Activated CD4-positive, alpha-beta memory T cell treated with anti-CD3 and anti-CD28 coated beads for 36 hours (primary cell): ENCODE results near the gene AFF3. TPM values are rescaled to one million over a fixed set of nuclear protein-coding genes. Genes with fewer than 3 reads are reported as not detected.
"Not testable (repeated sequence)": the region's sequence is repeated elsewhere in the genome, so short reads cannot be mapped to it uniquely, and the experiment has no call there.

Source experiments
- CTCF ChIA-PET: fragments of 350-600 bp; sonication (Branson Sonifier 250); formaldehyde crosslinking; loops from one replicate; lab custom pipeline; 2021; ENCODE audit warnings: antibody characterized with exemption, inconsistent platforms; lab: Charles Lee
- POLR2A ChIA-PET: fragments of 350-600 bp; sonication (Branson Sonifier 250); formaldehyde crosslinking; loops from one replicate; lab custom pipeline; 2021; ENCODE audit warnings: antibody characterized with exemption; lab: Charles Lee
- DNase-seq: peaks from one replicate; pipeline ENCODE4 v3.0.0-alpha.2; 2020
- H3K27ac Mint-ChIP-seq: one replicate; pipeline ENCODE4 v1.8.0; 2021; ENCODE audit warnings: mixed read lengths
- H3K27me3 Mint-ChIP-seq: one replicate; pipeline ENCODE4 v1.8.0; 2021; ENCODE audit warnings: mixed read lengths
- H3K36me3 Mint-ChIP-seq: one replicate; pipeline ENCODE4 v1.8.0; 2021; ENCODE audit warnings: mixed read lengths
- H3K4me1 Mint-ChIP-seq: one replicate; pipeline ENCODE4 v1.8.0; 2021; ENCODE audit warnings: low read depth, mixed read lengths
- H3K4me3 Mint-ChIP-seq: one replicate; pipeline ENCODE4 v1.8.0; 2021; ENCODE audit warnings: mild to moderate bottlenecking, mixed read lengths
- H3K9me3 Mint-ChIP-seq: one replicate; pipeline ENCODE4 v1.8.0; 2021; ENCODE audit warnings: mixed read lengths
- intact Hi-C: fragments of 100-400 bp; cut with micrococcal nuclease; formaldehyde crosslinking; loops from one replicate; pipeline ENCODE4 v1.15.1; 2023
- total RNA-seq, 2 experiments: library from RNA; stranded (reverse); gene quantifications; one replicate each; pipeline ENCODE4 v1.2.3, GENCODE V29; 2021

Gene AFF3
- total RNA-seq, 2 experiments from 2014 or later: 0.22 to 0.59 TPM

- no peak for DNase-seq
- intact Hi-C loops: no loop called here
- H3K4me1 Mint-ChIP-seq: no peaks in the 10 kb centered on the region
- POLR2A ChIA-PET: no interaction called here
- CTCF ChIA-PET: no interaction called here
- no peak overlapping the region for H3K27ac Mint-ChIP-seq
- H3K4me3 Mint-ChIP-seq: no peak overlapping the region
- no peaks in the 10 kb centered on the region for H3K27me3 Mint-ChIP-seq
- no peaks in the 10 kb centered on the region for H3K9me3 Mint-ChIP-seq
- no peaks in the 10 kb centered on the region for H3K36me3 Mint-ChIP-seq
Measured at GRCh38 chr2:99957332-99958133, 184.9 kb downstream of the AFF3 start.

- Mint-ChIP-seq H3K36me3 (no peaks in the 10 kb centered on the region), H3K27ac (no peak overlapping the region), H3K27me3 (no peaks in the 10 kb centered on the region), H3K9me3 (no peaks in the 10 kb centered on the region), H3K4me3 (no peak overlapping the region), H3K4me1 (no peaks in the 10 kb centered on the region)
- POLR2A ChIA-PET: no interaction called here
- intact Hi-C loops: no loop called here
- CTCF ChIA-PET: no interaction called here
- no peak for DNase-seq
Measured at GRCh38 chr2:99956232-99957030, 186.0 kb downstream of the AFF3 start.

GRCh38 chr2:99953750-99954149 is 188.6 kb downstream of the AFF3 start:
- intact Hi-C loops: no loop called here
- DNase-seq: no peak
- ChIA-PET CTCF (no interaction called here), POLR2A (no interaction called here)
- Mint-ChIP-seq H3K27ac (no peak overlapping the region), H3K4me3 (no peak overlapping the region), H3K4me1 (no peaks in the 10 kb centered on the region), H3K27me3 (no peaks in the 10 kb centered on the region), H3K36me3 (no peaks in the 10 kb centered on the region), H3K9me3 (no peaks in the 10 kb centered on the region)

- CTCF ChIA-PET: no interaction called here
- Mint-ChIP-seq H3K27me3 (no peaks in the 10 kb centered on the region), H3K36me3 (no peaks in the 10 kb centered on the region), H3K4me1 (no peaks in the 10 kb centered on the region), H3K9me3 (no peaks in the 10 kb centered on the region), H3K27ac (no peak overlapping the region), H3K4me3 (no peak overlapping the region)
- POLR2A ChIA-PET: no interaction called here
- intact Hi-C loops: no loop called here
- DNase-seq: no peak
Measured at GRCh38 chr2:99949963-99950362, 192.4 kb downstream of the AFF3 start.

GRCh38 chr2:99949530-99949929 is 192.9 kb downstream of the AFF3 start:
- Mint-ChIP-seq H3K9me3 (no peaks in the 10 kb centered on the region), H3K4me3 (no peak overlapping the region), H3K36me3 (no peaks in the 10 kb centered on the region), H3K27me3 (no peaks in the 10 kb centered on the region), H3K4me1 (no peaks in the 10 kb centered on the region), H3K27ac (no peak overlapping the region)
- intact Hi-C loops: no loop called here
- CTCF ChIA-PET: no interaction called here
- POLR2A ChIA-PET: no interaction called here
- no peak for DNase-seq

DNA sequence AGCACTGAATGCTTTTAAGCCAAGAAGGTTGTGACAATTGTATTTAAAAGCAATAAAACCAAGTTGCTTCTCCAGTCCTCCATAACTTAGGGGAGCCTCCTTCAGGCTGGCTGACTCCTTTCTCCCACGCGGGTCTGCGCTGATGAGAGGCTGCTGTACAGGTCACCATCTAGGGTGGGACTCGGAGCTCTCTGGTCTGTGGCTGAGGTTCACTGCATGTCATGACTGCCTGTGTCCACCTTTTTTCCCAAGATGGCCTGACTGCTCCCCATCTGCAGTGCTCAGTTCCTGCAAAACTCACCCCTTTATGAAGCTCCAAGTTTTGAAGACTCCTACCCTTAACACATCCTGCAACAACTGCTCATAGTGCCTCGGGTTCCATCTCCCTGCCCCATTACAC is 194.4 kb downstream of the AFF3 start:
- Mint-ChIP-seq H3K36me3 (no peaks in the 10 kb centered on the region), H3K4me3 (no peak overlapping the region), H3K27ac (no peak overlapping the region), H3K27me3 (no peaks in the 10 kb centered on the region), H3K4me1 (no peaks in the 10 kb centered on the region), H3K9me3 (no peaks in the 10 kb centered on the region)
- POLR2A ChIA-PET: no interaction called here
- intact Hi-C loops: no loop called here
- CTCF ChIA-PET: no interaction called here
- DNase-seq: no peak

DNA sequence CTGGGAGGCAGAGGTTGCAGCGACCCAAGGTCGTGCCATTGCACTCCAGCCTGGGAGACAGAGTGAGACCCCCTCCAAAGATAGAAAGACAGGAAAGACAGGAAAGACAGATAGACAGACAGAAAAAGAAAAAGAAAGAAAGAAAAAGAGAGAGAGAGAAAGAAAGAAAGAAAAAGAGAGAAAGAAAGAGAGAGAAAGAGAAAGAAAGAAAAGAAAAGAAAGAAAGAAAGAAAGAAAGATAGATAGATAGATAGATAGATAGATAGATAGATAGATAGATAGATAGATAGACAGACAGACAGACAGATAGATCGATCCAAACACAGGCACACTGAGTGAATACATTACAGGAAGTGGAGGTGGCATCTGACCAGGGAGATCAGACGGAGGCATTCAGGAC is 195.0 kb downstream of the AFF3 start:
- intact Hi-C loops, H3K4me3 Mint-ChIP-seq, H3K27ac Mint-ChIP-seq, CTCF ChIA-PET, POLR2A ChIA-PET, DNase-seq, H3K4me1 Mint-ChIP-seq, H3K36me3 Mint-ChIP-seq, H3K27me3 Mint-ChIP-seq, H3K9me3 Mint-ChIP-seq: not testable (repeated sequence)

DNA sequence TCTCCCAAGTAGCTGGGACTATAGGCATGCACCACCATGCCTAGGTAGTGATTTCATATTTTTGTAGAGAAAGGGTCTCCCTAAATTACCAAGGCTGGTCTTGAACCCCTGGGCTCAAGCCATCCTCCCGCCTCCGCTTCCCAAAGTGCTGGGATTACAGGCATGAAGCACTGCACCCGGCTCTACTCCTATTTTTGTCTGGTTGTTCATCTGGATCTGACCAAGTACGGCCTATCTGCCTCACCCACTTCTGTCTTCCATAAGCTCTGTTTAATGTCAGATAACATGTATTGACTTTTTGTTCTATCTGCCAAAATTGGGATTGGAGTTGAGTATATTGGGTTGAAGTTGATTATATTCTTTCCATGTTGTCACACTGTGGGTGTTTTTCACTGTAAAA is 198.4 kb downstream of the AFF3 start:
- CTCF ChIA-PET: no interaction called here
- DNase-seq: no peak
- POLR2A ChIA-PET: no interaction called here
- Mint-ChIP-seq H3K27me3 (peaks cover 2% of the 10 kb centered on the region), H3K9me3 (no peaks in the 10 kb centered on the region), H3K27ac (no peak overlapping the region), H3K4me1 (no peaks in the 10 kb centered on the region), H3K4me3 (no peak overlapping the region), H3K36me3 (no peaks in the 10 kb centered on the region)
- intact Hi-C loops: no loop called here

GRCh38 chr2:99942561-99943347 is 199.6 kb downstream of the AFF3 start:
- Mint-ChIP-seq H3K27me3 (peaks cover 2% of the 10 kb centered on the region), H3K36me3 (no peaks in the 10 kb centered on the region), H3K9me3 (no peaks in the 10 kb centered on the region), H3K4me1 (no peaks in the 10 kb centered on the region), H3K4me3 (no peak overlapping the region), H3K27ac (no peak overlapping the region)
- DNase-seq: no peak
- CTCF ChIA-PET: no interaction called here
- intact Hi-C loops: no loop called here
- POLR2A ChIA-PET: no interaction called here

DNA sequence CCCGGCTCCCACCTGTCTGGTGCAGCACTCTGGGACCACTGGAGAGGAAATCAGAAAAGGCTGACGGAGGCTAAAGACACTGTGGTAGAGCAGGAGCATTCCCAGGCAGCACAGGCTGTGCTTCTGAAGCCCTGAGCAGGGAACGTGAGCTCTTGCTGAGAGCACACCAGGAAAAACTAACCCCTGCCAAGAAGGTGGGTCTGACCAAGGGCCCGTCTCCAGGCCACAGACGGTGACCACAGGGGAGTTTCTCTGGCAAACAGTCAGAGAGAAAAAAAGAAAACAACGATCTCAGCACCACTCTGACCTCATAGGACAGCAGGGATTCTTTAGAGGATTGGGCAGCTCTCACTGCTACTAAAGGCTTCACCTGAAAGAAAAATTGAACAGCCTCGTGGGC is 201.4 kb downstream of the AFF3 start:
- POLR2A ChIA-PET: no interaction called here
- H3K9me3 Mint-ChIP-seq: no peaks in the 10 kb centered on the region
- no peak for DNase-seq
- no peak overlapping the region for H3K27ac Mint-ChIP-seq
- no peaks in the 10 kb centered on the region for H3K4me1 Mint-ChIP-seq
- CTCF ChIA-PET: no interaction called here
- intact Hi-C loops: no loop called here
- no peaks in the 10 kb centered on the region for H3K36me3 Mint-ChIP-seq
- no peak overlapping the region for H3K4me3 Mint-ChIP-seq
- H3K27me3 Mint-ChIP-seq: peaks cover 2% of the 10 kb centered on the region

DNA sequence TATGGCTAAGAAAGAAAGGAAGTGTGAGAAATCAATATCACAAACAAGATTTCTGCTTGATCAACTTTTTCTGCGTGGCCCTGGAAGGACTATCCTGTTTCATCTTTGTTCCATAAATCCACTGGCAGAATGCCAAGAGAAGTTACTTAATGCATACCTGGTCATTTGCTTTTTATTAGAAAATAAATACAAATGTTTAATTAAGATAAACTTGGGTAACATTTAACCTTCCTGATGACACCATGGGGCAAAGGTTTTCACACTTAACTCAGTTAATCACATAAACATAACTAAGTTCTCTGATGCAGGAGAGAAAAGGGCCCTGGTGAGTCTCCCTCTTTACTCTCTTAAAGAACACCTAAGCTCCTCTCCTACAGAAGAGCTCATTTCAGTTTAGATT is 203.3 kb downstream of the AFF3 start:
- CTCF ChIA-PET: no interaction called here
- no peak overlapping the region for H3K27ac Mint-ChIP-seq
- peaks cover 2% of the 10 kb centered on the region for H3K27me3 Mint-ChIP-seq
- no peak overlapping the region for H3K4me3 Mint-ChIP-seq
- POLR2A ChIA-PET: no interaction called here
- intact Hi-C loops: no loop called here
- no peaks in the 10 kb centered on the region for H3K4me1 Mint-ChIP-seq
- no peak for DNase-seq
- H3K9me3 Mint-ChIP-seq: no peaks in the 10 kb centered on the region
- H3K36me3 Mint-ChIP-seq: no peaks in the 10 kb centered on the region

DNA sequence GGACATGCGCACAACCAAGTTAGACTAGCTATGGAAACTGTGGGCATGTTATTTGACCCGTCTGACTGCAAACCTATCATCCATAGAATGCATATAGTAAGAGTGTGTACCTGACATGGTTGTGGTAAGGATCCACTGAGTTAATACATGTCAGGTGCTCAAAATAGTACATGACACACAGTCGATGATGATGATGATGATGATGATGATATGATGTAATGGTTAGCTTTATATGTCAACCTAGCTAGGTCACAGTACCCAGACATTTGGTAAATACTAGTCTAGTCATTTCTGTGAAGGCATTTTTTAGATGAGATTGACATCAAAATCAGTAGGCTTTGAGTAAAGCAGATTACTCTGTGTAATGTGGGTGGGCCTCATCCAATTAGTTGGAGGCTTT is 204.1 kb downstream of the AFF3 start:
- Mint-ChIP-seq H3K27me3 (peaks cover 2% of the 10 kb centered on the region), H3K27ac (no peak overlapping the region), H3K4me1 (no peaks in the 10 kb centered on the region), H3K9me3 (peaks cover 1% of the 10 kb centered on the region), H3K36me3 (no peaks in the 10 kb centered on the region), H3K4me3 (no peak overlapping the region)
- ChIA-PET POLR2A (no interaction called here), CTCF (no interaction called here)
- intact Hi-C loops: no loop called here
- no peak for DNase-seq
